Forelimb muscle (tissue), 1 donor: ENCODE data around the gene TBC1D1. TPM values are rescaled to one million over a fixed set of nuclear protein-coding genes. Genes with fewer than 3 reads are reported as not detected.

Experiments used
- DNase-seq: peaks from one replicate; pipeline ENCODE4 v3.0.0-alpha.2; 2013; ENCODE audit warnings: low read depth
- polyA plus RNA-seq: library from polyadenylated mRNA; unstranded; fragments of 120-200 nt; gene quantifications from one replicate; pipeline ENCODE4 v1.2.1, GENCODE V29; 2013; ENCODE audit not compliant: insufficient read length

The TBC1D1 gene
- polyA plus RNA-seq, 1 donor = 53.7 TPM

GRCh38 chr4:38099908-38100407, 209.1 kb downstream of the TBC1D1 start:
- no peak for DNase-seq

- no peak for DNase-seq
Measured at GRCh38 chr4:38100474-38101255, 209.8 kb downstream of the TBC1D1 start.

GRCh38 chr4:38101563-38101962, 210.7 kb downstream of the TBC1D1 start:
- no peak for DNase-seq

GRCh38 chr4:38102957-38103588, 212.2 kb downstream of the TBC1D1 start:
- DNase-seq = no peak

GRCh38 chr4:38105475-38106220, 214.8 kb downstream of the TBC1D1 start:
- no peak for DNase-seq

GRCh38 chr4:38106311-38106710, 215.4 kb downstream of the TBC1D1 start:
- DNase-seq = no peak

- no peak for DNase-seq
Measured at GRCh38 chr4:38106886-38107514, 216.1 kb downstream of the TBC1D1 start.

- DNase-seq = no peak
Measured at GRCh38 chr4:38107818-38108217, 216.9 kb downstream of the TBC1D1 start.

- no peak for DNase-seq
Measured at GRCh38 chr4:38109370-38109769, 218.5 kb downstream of the TBC1D1 start.

- no peak for DNase-seq
Measured at GRCh38 chr4:38109896-38110295, 219.0 kb downstream of the TBC1D1 start.

- no peak for DNase-seq
Measured at GRCh38 chr4:38111024-38111423, 220.1 kb downstream of the TBC1D1 start.

GRCh38 chr4:38111717-38112116, 220.8 kb downstream of the TBC1D1 start:
- no peak for DNase-seq

GRCh38 chr4:38113132-38113531, 222.2 kb downstream of the TBC1D1 start:
- DNase-seq = no peak

- no peak for DNase-seq
Measured at GRCh38 chr4:38113551-38113950, 222.7 kb downstream of the TBC1D1 start.

- DNase-seq = no peak
Measured at GRCh38 chr4:38114386-38115150, 223.7 kb downstream of the TBC1D1 start.

- DNase-seq = no peak
Measured at GRCh38 chr4:38115601-38116000, 224.7 kb downstream of the TBC1D1 start.

GRCh38 chr4:38117591-38117990, 226.7 kb downstream of the TBC1D1 start:
- no peak for DNase-seq

- DNase-seq = no peak
Measured at GRCh38 chr4:38119668-38120385, 228.9 kb downstream of the TBC1D1 start.

GRCh38 chr4:38120772-38121171, 229.9 kb downstream of the TBC1D1 start:
- DNase-seq = no peak

- DNase-seq = no peak
Measured at GRCh38 chr4:38122060-38122459, 231.2 kb downstream of the TBC1D1 start.

GRCh38 chr4:38123555-38123954, 232.7 kb downstream of the TBC1D1 start:
- DNase-seq = no peak
